Stomach (tissue), 9 donors: Measurements from ENCODE around the gene SLC22A14. TPM values are rescaled to one million over a fixed set of nuclear protein-coding genes. Genes with fewer than 3 reads are reported as not detected.

Experiments
- DNase-seq, 2 donors: peaks; one replicate each; pipeline versions ENCODE4 v3.0.0 to v3.0.0-alpha.2; 2013 to 2019
- H3K27ac ChIP-seq, 5 donors: fragments of 200-600 bp in 4 of 5; sonication (generic) in 4 of 5; one replicate each; pipeline ENCODE4 v1.5.1; 2013 to 2019; ENCODE audit warnings: mild to moderate bottlenecking in 1 of 5, moderate library complexity in 1 of 5
- H3K27me3 ChIP-seq, 3 donors: fragments of 200-600 bp; sonication (generic); one replicate each; pipeline ENCODE4 v1.5.1; 2017 to 2019; ENCODE audit warnings: mixed run types in 1 of 3
- H3K36me3 ChIP-seq, 4 donors: fragments of 200-600 bp; sonication (generic); 1 replicate in 3 of 4; 2 replicates in 1 of 4; pipeline ENCODE4 v1.5.1; 2016 to 2019
- H3K4me1 ChIP-seq, 4 donors: fragments of 200-600 bp; sonication (generic); one replicate each; pipeline ENCODE4 v1.5.1; 2016 to 2019
- H3K4me3 ChIP-seq, 4 donors: fragments of 200-600 bp; sonication (generic) in 3 of 4; one replicate each; pipeline ENCODE4 v1.5.1; 2016 to 2019; ENCODE audit warnings: mild to moderate bottlenecking in 1 of 4
- H3K9me3 ChIP-seq, 4 donors: fragments of 200-600 bp; sonication (generic); one replicate each; pipeline ENCODE4 v1.5.1; 2016 to 2019
- CTCF ChIP-seq, 7 experiments: fragments of 450-650 bp in 4 of 7; fragments of 200-600 bp in 3 of 7; sonication (generic) in 3 of 7; IDR thresholded peaks; one replicate each; pipeline ENCODE4 v1.5.1; 2016 to 2019; ENCODE audit warnings: antibody characterized with exemption in 7 of 7, control low read depth in 2 of 7, mild to moderate bottlenecking in 1 of 7
- EP300 ChIP-seq: sonication (generic); formaldehyde crosslinking; IDR thresholded peaks from one replicate; pipeline ENCODE4 v1.6.1; 2017; ENCODE audit warnings: antibody characterized with exemption
- POLR2A ChIP-seq, 4 donors: fragments of 450-650 bp; IDR thresholded peaks; one replicate each; pipeline ENCODE4 v1.6.1; 2016; ENCODE audit warnings: antibody characterized with exemption in 4 of 4, control low read depth in 2 of 4, mild to moderate bottlenecking in 1 of 4, moderate library complexity in 1 of 4
- POLR2AphosphoS5 ChIP-seq, 3 donors: sonication (generic); formaldehyde crosslinking; IDR thresholded peaks; one replicate each; pipeline ENCODE4 v1.6.1; 2016; ENCODE audit warnings: antibody characterized with exemption in 3 of 3
- WGBS, 5 donors: extraction: QIAGEN DNeasy Blood & Tissue Kit in 3 of 5; methylation state at CpG; one replicate each; pipeline versions ENCODE4 v1.1.5 to v1.1.7; 2013 to 2018; 5-methylcytosine and 5-hydroxymethylcytosine counted together
- intact Hi-C: fragments of 100-400 bp; cut with DNase I; formaldehyde crosslinking; loops from one replicate; pipeline ENCODE4 v1.15.1; 2023; ENCODE audit warnings: low total_unique reads
- polyA plus RNA-seq, 3 donors: library from polyadenylated mRNA; stranded (reverse); fragments of 200-250 nt; gene quantifications; one replicate each; pipeline ENCODE4 v1.2.3, GENCODE V29; 2013
- total RNA-seq, 5 donors: library from RNA; depleted of rRNA; stranded (reverse); fragments of >200 nt; gene quantifications; one replicate each; pipeline versions ENCODE4 v1.1.0 to v1.2.3, GENCODE V29; 2014 to 2016
- donor health status: healthy with polysubstance abuse.
- donor health status: Bipolar disorder and iron deficiency.
- donor health status: healthy.

Gene SLC22A14
- total and polyA plus RNA-seq, 8 donors, result 0.08 to 0.31 TPM; not detected in 6

- H3K4me3 ChIP-seq, result no peak overlapping the region
- 84 to 96% (median 95%) methylated on average over 3 of the region's 3 CpGs for WGBS, 5 donors
- intact Hi-C loops, result no loop called here
- no peaks in the 10 kb centered on the region for H3K9me3 ChIP-seq
- TF ChIP-seq EP300 (no peak), POLR2AphosphoS5 (IDR thresholded peaks at IDR 0.05) (no peak), CTCF (IDR thresholded peaks at IDR 0.05) (no peak), POLR2A (IDR thresholded peaks at IDR 0.05) (no peak)
- H3K36me3 ChIP-seq, result no peaks in the 10 kb centered on the region
- no peak for DNase-seq
- no peak overlapping the region for H3K27ac ChIP-seq
- peaks cover 10 to 30% (median 21%) of the 10 kb centered on the region in 4 donors for H3K4me1 ChIP-seq
- H3K27me3 ChIP-seq, result no peaks in the 10 kb centered on the region
Measured at GRCh38 chr3:38343797-38344594, 61.9 kb downstream of the SLC22A14 start.

DNA sequence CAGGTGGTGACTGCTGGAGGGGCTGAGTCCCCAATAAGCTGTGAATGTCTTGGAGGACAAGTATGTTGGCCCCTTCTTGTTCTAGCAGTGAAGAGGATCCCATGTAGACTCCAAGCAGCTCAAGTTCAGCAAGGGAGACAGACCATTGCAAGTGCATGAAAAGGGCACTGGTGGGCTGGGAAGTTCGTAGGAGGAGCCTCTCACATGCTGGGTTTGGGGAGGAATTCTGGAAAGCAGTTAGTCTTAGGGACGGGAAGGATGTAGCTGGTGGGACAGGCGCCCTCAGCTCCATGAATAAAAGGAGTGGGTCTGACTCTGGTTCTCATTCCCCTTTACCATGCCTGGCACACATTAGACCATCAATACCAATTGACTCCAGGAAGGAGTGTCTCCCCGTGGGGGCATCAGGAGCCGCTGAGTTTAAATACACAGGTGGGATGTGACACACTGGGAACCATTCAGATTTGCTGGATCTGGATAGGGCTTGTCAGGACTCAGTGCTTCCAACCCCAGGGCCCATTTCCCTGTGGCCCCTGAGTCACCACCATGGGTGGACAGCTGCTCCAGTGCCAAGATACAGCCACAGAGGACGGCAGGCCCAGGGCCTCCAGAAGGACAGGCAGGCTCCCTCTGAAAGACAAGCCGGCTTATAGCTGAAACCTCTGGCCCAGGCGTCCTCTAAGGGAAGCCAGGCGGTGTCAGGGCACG is 63.9 kb downstream of the SLC22A14 start:
- H3K4me3 ChIP-seq, result peak overlapping the region; percentile 75 to 93 (median 83)
- TF ChIP-seq POLR2A (IDR thresholded peaks at IDR 0.05) (no peak), CTCF (IDR thresholded peaks at IDR 0.05) (no peak), EP300 (no peak), POLR2AphosphoS5 (IDR thresholded peaks at IDR 0.05) (no peak)

DNA sequence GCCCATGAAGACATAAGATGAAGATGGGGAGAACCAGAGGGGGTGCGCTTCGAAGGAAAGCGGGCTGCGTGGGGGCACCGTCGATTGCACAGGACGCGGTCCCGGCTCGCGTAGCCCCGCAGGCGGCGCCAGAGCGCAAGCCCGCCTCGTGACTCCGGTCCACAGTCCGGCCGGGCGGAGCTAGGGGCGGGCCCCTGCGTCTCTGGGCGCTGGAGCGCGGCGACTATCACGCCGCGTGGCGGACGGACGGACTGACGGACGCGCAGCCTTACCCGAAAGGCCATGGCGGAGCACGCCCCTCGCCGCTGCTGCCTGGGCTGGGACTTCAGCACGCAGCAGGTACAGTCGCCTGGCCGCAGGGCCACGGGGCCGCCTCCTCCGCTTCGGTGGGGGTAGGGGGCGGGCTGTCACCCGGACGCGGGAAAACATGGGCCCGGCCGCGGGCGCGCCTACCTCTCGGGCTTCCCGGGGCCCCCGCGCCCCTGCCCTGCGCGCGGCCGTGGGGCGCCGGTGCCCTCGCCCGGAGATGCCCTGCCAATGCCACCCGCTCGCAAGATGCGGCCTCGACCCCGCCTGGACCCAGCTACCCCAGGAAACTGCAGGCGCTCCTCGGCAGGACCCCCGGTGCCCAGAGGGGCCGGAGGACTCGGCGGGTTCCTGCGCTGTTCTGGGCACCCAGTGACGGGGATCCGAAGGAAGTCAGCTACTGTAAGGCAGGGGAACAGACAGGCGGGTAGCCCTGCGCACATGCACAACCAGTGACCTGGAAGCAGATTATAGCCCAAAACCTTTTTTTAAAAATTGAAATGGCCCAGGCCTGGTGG is 64.7 kb downstream of the SLC22A14 start, which contains the start of gene XYLB:
TSS of gene XYLB (plus strand) at position 199 of the 824 bp plus-strand sequence. CDS start at position 283, 84 bp downstream.
- TF ChIP-seq CTCF (IDR thresholded peaks at IDR 0.05), result peak in 5 of 7 experiments; percentile 75 to 88 (median 83)
- TF ChIP-seq POLR2A (IDR thresholded peaks at IDR 0.05), result no peak
- TF ChIP-seq POLR2AphosphoS5 (IDR thresholded peaks at IDR 0.05), result peak in 2 of 3 donors; percentile 70 to 86
- no peak for TF ChIP-seq EP300
- DNase-seq, result peak; percentile 91 to 96
- no peaks in the 10 kb centered on the region for H3K36me3 ChIP-seq
- H3K27ac ChIP-seq, result peak within 1 kb of the TSS; percentile 60 to 87 (median 79)
- H3K4me3 ChIP-seq, result peak within 1 kb of the TSS; percentile 75 to 93 (median 83)
- H3K4me1 ChIP-seq, result peaks cover 10 to 33% (median 21%) of the 10 kb centered on the region in 4 donors
- intact Hi-C loops, result loop anchor here (5.0 kb wide), 1 partner anchor 131 kb away; no protein-coding TSS in a partner anchor
- H3K27me3 ChIP-seq, result no peaks in the 10 kb centered on the region
- WGBS, 5 donors, result 1 to 2% (median 1%) methylated on average over 34 to 85 of the region's 85 CpGs
- no peaks in the 10 kb centered on the region for H3K9me3 ChIP-seq

More for the DNA sequence above, 63.9 kb downstream of the SLC22A14 start:
- Histone ChIP-seq H3K4me1 (peaks cover 10 to 33% (median 21%) of the 10 kb centered on the region in 4 donors), H3K9me3 (no peaks in the 10 kb centered on the region), H3K27ac (peak overlapping the region in 3 of 5 donors; percentile 60 to 87 (median 79)), H3K27me3 (no peaks in the 10 kb centered on the region), H3K36me3 (no peaks in the 10 kb centered on the region)
- DNase-seq, result no peak
- intact Hi-C loops, result loop anchor here (5.0 kb wide), 1 partner anchor 131 kb away; no protein-coding TSS in a partner anchor
- 41 to 74% (median 43%) methylated on average over 6 to 10 of the region's 10 CpGs for WGBS, 5 donors
